Stimulated activated CD8-positive, alpha-beta memory T cell treated with anti-CD3 and anti-CD28 coated beads, Interleukin-4, amount 100 ng/mL, for 1 hour (primary cell): ENCODE results near the gene NTN5.

Experiments used
- DNase-seq, 2 donors: peaks; one replicate each; pipeline ENCODE4 v3.0.0-alpha.2; 2020; ENCODE audit warnings: low read depth in 2 of 2, low spot score in 1 of 2

Gene NTN5

GRCh38 chr19:48631225-48631624, 41.6 kb downstream of the NTN5 start:
- DNase-seq, result no peak

- DNase-seq, result no peak
Measured at GRCh38 chr19:48630296-48631063, 42.3 kb downstream of the NTN5 start.

DNA sequence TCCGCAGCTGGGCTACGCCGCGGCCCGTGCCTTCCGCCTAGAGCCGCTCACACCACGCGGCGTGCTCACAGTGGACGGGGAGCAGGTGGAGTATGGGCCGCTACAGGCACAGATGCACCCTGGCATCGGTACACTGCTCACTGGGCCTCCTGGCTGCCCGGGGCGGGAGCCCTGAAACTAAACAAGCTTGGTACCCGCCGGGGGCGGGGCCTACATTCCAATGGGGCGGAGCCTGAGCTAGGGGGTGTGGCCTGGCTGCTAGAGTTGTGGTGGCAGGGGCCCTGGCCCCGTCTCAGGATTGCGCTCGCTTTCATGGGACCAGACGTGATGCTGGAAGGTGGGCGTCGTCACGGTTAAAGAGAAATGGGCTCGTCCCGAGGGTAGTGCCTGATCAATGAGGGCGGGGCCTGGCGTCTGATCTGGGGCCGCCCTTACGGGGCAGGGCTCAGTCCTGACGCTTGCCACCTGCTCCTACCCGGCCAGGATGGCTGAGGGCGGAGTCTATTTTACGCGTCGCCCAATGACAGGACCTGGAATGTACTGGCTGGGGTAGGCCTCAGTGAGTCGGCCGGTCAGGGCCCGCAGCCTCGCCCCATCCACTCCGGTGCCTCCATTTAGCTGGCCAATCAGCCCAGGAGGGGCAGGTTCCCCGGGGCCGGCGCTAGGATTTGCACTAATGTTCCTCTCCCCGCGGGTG, 43.1 kb downstream of the NTN5 start:
- DNase-seq, result no peak

GRCh38 chr19:48629297-48629598, 43.6 kb downstream of the NTN5 start:
- DNase-seq, result no peak

DNA sequence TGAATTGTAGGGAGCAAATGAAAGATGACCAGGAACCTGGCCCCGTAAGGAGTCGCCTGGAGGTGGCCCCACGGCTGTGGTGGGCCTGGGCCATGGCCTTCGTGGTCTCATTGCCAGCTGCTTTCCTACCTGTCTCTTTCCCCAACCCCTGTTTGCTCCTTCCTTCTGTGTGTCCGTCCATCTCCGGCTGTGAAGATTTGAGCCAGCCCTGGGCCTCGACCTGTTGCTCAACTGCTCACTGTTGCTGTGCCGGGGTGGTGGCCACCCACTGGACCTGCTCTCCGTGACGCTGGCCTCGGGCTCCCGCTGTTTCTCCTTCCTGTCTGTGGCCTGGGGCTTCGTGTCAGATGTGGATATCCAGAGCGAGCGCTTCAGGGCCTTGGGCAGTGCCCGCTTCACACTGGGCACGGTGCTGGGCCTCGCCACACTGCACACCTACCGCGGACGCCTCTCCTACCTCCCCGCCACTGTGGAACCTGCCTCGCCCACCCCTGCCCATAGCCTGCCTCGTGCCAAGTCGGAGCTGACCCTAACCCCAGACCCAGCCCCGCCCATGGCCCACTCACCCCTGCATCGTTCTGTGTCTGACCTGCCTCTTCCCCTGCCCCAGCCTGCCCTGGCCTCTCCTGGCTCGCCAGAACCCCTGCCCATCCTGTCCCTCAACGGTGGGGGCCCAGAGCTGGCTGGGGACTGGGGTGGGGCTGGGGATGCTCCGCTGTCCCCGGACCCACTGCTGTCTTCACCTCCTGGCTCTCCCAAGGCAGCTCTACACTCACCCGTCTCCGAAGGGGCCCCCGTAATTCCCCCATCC, 44.1 kb downstream of the NTN5 start:
- DNase-seq, result no peak

- DNase-seq, result no peak
Measured at GRCh38 chr19:48627865-48628314, 44.9 kb downstream of the NTN5 start.

DNA sequence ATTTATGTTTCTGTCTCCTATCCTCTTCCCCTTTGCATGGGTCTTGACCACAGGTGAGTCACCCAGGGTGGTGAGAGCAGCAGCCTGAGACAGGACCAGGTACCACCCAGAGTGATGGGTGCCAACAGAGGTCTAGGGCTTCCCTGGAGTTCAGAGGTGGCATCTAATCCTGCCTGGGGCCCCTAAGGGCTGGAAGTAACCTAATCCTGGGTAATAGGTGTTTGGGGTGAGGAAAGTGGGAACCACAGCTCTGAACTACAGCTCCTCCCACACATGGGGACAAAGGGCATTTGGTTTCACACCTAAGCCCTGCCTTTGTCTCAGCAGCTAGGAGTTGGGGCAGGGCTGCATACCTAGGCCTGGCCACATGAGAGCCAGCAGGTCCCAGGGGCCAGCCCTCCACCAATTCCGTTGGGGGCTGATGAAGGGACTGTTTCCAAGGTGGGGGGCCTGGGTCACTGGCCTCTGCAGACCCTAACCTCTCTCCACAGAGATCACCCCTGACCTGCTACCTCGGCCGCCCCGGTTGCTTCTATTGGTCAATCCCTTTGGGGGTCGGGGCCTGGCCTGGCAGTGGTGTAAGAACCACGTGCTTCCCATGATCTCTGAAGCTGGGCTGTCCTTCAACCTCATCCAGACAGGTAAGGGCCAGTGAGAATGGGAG, 45.5 kb downstream of the NTN5 start:
- DNase-seq, result no peak

- DNase-seq, result no peak
Measured at GRCh38 chr19:48625891-48626327, 46.9 kb downstream of the NTN5 start.

DNA sequence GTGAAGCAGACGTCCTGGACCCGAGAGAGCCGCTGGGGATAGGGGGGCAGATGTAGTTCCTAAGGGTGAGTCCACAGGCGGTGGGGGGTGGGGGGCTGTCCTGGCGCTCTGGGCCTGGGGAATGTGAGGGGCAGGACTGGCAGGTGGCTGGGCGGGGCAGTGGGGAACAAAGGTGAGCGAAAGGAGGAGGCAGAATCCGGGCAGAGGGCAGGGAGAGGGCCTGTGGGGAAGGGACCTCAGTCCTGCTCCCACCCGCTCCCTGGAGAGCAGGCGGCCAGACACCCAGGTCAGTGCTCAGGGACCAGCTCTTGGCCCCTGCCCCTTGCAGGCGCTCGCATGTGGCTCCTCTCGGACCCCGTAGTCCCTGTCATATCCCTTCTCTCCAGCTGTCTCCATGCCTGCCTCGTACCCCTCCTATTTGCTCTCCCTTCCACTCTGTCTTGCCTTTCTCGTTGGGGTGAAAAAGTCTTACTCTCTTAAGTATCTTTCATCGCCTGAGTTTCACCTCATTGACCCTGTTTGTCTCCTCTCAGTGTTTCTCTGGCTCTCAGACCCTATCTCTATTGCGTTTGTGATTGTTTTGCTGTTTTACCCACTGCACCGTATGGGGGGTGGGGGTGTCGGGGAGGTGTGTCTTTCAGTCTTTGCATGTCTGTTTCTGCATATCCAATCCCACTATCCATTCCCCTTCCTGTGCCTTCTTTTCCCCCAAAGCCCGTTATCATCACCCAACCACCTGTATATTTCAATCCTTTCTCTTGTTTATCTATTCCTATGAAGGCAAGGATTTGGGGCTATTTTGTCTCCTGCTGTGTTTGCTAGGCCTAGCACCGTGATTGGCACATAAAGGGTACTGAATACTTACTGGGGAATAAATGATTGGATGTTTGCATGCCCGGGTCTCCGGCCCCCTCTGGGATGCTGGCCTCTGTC, 47.8 kb downstream of the NTN5 start:
- DNase-seq, result no peak

- peak; percentile 87 to 91 for DNase-seq
Measured at GRCh38 chr19:48624067-48624594, 48.7 kb downstream of the NTN5 start.

- DNase-seq, result no peak
Measured at GRCh38 chr19:48623556-48624066, 49.2 kb downstream of the NTN5 start.

GRCh38 chr19:48619692-48620585, 52.9 kb downstream of the NTN5 start:
- DNase-seq, result no peak

DNA sequence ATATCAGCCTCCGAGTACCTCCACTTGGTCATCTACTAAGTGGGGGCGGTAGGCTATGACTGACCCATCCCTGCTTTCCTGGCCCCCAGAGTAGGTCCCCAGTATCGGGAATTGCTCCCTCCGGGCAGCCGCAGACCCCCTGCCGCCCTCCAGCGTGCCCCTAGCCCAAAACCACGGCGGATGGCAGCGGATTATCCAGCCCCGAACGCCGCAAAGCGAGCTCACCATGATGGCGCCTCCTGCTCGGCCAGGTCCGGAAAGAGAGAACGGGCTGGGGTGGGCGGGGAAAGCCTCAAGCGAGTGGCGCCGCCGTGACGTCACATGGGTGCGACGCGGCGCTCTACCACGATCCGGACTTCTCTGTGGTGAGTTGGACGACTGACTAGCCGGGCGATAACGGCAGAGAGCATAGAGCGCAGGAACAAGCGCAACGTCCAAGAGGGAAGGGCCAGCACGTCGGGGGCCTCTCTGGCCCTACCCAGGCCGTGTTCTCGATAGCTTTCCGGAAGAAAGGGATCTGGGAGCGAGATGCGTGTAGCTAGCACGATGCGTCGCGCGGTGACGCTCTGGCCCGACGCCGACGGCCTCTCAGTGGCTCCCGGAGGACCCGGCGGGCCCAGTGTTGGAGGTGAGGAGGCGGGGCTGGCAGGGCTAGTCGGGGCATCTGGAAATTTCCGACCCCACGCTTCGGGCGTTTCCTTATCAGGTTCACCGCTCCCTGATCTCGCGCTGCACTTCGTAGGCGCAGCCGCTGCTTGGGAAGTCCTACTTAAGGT, 53.7 kb downstream of the NTN5 start, which contains the start of the genes RPL18 and SPHK2:
Gene RPL18, minus strand, starts transcription at position 263 of the 776 bp plus-strand sequence. Its CDS starts 35 bp downstream, at position 228.
Gene SPHK2, plus strand, starts transcription at position 591 of the 776 bp plus-strand sequence. CDS start 1,009 bp downstream, outside the sequence.
- DNase-seq, result peak; percentile 90

GRCh38 chr19:48618278-48618915, 54.4 kb downstream of the NTN5 start:
- DNase-seq, result no peak

DNA sequence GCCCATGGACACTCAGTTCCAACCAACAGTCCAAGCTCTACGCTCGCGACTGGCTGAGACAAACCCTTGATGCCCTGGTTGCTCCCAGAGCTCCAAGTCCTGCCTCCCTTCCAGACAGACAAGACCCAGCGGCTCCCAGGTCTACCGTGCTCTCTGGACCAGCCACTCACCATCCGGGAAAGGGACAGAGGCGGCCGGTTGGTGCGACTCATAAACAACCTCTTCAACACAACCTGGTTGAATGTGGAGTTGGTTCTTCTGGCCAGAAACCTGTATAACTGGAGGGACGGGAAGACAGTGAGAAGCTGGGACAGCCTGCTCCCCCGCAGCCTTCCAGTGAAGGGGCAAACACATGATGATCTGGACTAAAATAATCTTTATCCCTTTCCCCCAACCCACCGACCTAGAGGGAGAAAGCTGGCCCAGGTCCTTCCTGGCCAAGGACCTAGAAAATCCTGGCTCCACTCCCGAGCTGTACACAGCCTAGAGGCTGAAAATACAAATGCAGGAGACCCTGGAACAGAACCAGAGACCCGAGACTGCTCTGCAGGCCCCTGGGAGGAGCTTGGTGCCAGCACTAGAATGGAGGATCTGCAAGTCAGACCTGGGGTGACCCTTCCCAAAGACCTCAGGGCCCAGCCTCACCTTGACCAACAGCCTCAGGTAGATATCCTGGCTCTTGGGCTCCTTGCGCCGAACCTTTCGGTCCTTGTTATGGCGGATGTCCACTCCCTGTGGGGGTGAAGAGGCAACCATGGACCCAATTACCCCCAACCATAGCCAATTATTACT, 55.5 kb downstream of the NTN5 start:
- DNase-seq, result no peak

DNA sequence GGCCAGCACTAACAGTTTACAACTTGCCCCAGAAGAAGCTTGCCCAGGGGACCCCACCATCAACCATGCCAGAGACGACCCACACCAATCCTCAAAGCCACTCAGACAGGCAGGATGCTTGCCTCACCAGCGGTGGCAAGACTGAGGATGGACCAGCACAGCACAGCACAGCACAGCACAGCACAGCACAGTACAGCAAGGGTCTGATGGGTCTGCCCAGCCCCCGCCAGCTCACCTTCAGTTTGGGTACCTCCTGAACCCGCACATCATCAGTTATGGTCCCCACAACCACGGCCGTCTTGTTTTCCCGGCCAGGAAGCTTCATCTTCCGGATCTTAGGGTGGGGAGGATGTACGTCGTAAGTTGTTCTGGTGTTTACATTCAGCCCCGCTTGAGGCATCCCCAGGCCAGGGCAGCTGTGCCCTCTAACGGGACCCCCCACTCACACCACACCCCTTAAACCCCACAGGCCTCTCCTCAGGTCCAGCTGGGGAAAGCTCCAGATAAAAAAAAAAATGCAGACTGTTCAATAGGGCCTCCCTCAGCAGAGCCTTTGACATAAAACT, 56.2 kb downstream of the NTN5 start:
- no peak for DNase-seq
